Heart left ventricle (tissue), 13 donors: ENCODE measurements around the gene RTN3.

Experiments used
- POLR2A ChIP-seq, 2 donors: fragments of 450-650 bp; IDR thresholded peaks; one replicate each; pipeline ENCODE4 v1.6.1; 2017; ENCODE audit warnings: antibody characterized with exemption in 2 of 2, mild to moderate bottlenecking in 2 of 2, moderate library complexity in 2 of 2
- TF ChIP-seq, protein P1 (sequence below), 12 donors: fragments of 200-600 bp; sonication (generic) in 4 of 12; IDR thresholded peaks; one replicate each; pipeline versions ENCODE4 v1.5.0 to v1.8.0; 2018 to 2022; ENCODE audit warnings: antibody characterized with exemption in 12 of 12, mild to moderate bottlenecking in 5 of 12
- donor health status: ischemic (EF 13 %, LVEDD 7.1; RV severe dilation, severe dysfunction).
- donor health status: DM: no; HTN: yes; CAD: no.
- donor health status: DM: no; HTN: no; CAD: no.
- donor health status: ischemic (EF 25% LVEDD 6.9; RV normal size, moderate dysfunction).
- donor health status: ischemic (EF 25% LVEDD 5.7; RV mildly dilated, moderate dysfunction).
- donor health status: ischemic (EF 35%, LVEDD 5.7; RV mildly dilated, moderate dysfunction).
- donor health status: nonischemic (EF 11% LVEDD 7.7; RV severe dilation, severe dysfunction).
- donor health status: DM: yes; HTN: yes; CAD: no.
- donor health status: PGD.
- donor health status: ischemic (EF 29% LVEDD 5.4; RV normal size, mild dysfunction).
- donor health status: nonischemic (EF 23%, LVEDD 6.1; RV moderate dilation, normal function).

DNA sequence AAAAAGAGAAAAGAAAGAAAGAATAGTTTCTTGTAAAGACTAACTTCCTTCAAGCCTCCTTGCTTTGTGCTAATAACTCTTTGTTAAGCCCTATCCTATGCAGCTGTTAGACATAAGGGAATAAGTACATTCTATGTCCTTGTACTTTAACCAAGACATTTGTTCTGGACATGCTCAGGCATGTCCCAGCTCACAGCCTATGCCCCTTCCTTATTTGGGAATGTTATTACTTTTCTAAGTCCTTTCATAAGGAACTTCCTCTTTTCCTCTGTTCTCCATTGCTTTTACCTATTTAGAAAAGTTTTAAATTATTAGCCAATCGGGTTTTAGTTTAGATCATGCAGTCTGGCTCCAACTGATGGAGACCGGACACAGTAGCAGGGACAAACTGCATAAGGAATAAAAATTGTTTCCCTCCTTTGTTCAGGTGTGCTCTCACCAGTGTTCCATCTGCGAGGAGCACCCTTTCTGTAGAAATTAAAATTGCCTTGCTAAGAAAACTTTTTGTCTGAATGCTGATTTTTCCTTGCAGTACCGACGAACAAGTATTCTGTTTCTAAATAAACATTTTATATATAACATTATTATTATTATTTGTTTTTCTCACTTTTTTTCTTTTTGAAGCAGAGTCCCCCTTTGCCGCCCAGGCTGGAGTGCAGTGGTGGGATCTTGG lies 110.3 kb downstream of the RTN3 start:
- TF ChIP-seq, protein P1, sequence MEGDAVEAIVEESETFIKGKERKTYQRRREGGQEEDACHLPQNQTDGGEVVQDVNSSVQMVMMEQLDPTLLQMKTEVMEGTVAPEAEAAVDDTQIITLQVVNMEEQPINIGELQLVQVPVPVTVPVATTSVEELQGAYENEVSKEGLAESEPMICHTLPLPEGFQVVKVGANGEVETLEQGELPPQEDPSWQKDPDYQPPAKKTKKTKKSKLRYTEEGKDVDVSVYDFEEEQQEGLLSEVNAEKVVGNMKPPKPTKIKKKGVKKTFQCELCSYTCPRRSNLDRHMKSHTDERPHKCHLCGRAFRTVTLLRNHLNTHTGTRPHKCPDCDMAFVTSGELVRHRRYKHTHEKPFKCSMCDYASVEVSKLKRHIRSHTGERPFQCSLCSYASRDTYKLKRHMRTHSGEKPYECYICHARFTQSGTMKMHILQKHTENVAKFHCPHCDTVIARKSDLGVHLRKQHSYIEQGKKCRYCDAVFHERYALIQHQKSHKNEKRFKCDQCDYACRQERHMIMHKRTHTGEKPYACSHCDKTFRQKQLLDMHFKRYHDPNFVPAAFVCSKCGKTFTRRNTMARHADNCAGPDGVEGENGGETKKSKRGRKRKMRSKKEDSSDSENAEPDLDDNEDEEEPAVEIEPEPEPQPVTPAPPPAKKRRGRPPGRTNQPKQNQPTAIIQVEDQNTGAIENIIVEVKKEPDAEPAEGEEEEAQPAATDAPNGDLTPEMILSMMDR (IDR thresholded peaks at IDR 0.05) = no peak
- TF ChIP-seq POLR2A (IDR thresholded peaks at IDR 0.05) = no peak
